AG09319 (cell line): ENCODE measurements around the gene HDAC6.

Experiments
- DNase-seq: peaks from one replicate; pipeline ENCODE4 v3.0.0-alpha.2; 2010; ENCODE audit warnings: low read depth; ENCODE audit errors: extremely low read depth
- TF ChIP-seq, protein P1 (sequence below): IDR thresholded peaks from 2 replicates; pipeline ENCODE4 v1.5.1; 2011; ENCODE audit warnings: low read depth, mild to moderate bottlenecking, inconsistent platforms, low read length, moderate library complexity

HDAC6 gene

DNA sequence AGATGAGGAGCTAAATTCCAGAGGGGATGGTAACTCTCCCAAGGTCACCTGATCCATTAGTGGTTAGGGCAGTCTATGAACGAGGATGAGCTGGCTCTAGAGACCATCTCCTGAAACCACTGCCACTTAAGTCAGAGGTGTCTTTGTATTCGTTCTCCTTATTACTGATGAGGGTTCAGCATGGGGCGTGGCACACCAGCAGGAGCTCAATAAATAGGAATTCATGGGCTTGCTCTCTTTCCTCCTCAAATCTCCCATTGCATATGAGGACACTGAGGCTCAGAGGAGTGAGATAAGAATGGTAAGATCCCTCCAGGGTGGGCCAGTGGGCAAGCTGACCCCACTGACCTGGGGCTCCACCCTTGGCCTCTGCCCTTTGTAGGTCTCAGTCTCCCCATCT lies 17.1 kb upstream of the HDAC6 start:
- DNase-seq: no peak

DNA sequence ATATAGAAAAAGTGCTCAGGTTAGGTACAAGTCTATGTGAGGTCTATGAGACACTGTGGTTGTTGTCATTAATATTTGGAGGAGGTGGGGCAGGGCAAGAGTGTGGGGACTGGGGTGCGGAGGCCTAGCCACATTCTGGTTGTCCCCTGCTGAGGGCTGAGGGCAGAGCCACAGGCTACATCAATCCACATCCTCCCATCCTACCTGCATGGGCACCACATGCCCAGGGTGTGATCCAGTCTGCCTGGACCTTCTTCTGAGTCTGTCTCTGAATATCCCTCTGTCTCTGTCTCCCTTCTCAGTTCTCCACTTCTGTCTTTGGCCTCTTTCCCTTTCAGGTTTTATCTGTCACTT lies 16.7 kb upstream of the HDAC6 start:
- DNase-seq: no peak
- TF ChIP-seq, protein P1, sequence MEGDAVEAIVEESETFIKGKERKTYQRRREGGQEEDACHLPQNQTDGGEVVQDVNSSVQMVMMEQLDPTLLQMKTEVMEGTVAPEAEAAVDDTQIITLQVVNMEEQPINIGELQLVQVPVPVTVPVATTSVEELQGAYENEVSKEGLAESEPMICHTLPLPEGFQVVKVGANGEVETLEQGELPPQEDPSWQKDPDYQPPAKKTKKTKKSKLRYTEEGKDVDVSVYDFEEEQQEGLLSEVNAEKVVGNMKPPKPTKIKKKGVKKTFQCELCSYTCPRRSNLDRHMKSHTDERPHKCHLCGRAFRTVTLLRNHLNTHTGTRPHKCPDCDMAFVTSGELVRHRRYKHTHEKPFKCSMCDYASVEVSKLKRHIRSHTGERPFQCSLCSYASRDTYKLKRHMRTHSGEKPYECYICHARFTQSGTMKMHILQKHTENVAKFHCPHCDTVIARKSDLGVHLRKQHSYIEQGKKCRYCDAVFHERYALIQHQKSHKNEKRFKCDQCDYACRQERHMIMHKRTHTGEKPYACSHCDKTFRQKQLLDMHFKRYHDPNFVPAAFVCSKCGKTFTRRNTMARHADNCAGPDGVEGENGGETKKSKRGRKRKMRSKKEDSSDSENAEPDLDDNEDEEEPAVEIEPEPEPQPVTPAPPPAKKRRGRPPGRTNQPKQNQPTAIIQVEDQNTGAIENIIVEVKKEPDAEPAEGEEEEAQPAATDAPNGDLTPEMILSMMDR: no peak

More for the DNA sequence above, 17.1 kb upstream of the HDAC6 start:
- TF ChIP-seq, protein P1: no peak

DNA sequence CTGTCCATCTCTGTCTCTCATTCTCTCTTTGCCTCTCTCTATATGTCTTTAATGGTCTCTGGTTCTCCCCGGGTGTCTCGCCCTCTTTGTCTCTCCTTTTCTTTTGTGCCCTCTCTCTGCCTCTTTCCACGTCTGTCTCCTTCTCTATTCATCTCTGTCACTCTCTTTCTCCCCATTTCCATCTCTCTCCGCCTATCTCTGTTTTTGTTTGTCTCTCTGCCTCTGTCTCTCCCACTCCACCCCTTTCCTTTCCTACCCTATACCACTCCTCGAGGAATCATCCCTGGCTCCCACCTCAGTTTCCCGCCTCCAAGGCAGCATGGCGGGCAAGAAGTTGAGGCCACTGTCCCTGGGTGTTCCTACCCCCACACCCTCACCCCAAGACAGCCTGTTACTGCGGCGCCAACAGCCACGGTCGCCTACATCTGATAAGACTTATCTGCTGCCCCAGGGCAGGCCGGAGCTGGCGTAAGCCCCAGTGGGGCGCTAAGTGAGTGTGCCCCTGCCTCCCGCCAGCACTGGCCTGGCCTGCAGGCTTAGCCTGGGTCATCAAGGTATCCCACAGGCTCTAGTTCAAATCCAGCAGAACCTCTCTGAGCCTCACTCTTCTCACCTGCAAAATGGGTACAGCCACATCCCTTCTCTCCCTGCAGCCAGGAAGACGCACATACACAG lies 16.2 kb upstream of the HDAC6 start:
- TF ChIP-seq, protein P1: no peak
- DNase-seq: no peak

DNA sequence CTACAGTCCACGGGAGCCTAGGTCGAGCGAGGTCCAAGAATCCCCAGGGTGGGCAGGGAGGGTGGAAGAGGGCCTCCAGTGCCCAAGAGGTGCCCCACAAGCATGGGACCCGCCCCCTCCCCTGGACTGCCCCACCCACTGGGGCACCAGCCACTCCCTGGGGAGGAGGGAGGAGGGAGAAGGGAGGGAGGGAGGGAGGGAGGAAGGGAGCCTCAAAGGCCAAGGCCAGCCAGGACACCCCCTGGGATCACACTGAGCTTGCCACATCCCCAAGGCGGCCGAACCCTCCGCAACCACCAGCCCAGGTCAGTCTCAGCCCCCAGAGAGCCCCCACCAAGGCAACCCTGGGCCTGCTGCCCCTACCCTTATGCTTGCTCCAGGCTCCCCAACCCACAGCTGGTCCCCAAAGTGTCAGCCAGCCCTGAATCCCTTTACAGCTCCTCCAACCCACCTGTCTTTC lies 15.5 kb upstream of the HDAC6 start, which contains the start of gene GATA1:
TSS of gene GATA1 (plus strand) at position 250 of the 460 bp plus-strand sequence. CDS start 4,520 bp downstream, outside the sequence.
- TF ChIP-seq, protein P1: no peak
- no peak for DNase-seq

GRCh38 chrX:48786825-48787504 lies 14.9 kb upstream of the HDAC6 start:
- no peak for DNase-seq
- TF ChIP-seq, protein P1: no peak

DNA sequence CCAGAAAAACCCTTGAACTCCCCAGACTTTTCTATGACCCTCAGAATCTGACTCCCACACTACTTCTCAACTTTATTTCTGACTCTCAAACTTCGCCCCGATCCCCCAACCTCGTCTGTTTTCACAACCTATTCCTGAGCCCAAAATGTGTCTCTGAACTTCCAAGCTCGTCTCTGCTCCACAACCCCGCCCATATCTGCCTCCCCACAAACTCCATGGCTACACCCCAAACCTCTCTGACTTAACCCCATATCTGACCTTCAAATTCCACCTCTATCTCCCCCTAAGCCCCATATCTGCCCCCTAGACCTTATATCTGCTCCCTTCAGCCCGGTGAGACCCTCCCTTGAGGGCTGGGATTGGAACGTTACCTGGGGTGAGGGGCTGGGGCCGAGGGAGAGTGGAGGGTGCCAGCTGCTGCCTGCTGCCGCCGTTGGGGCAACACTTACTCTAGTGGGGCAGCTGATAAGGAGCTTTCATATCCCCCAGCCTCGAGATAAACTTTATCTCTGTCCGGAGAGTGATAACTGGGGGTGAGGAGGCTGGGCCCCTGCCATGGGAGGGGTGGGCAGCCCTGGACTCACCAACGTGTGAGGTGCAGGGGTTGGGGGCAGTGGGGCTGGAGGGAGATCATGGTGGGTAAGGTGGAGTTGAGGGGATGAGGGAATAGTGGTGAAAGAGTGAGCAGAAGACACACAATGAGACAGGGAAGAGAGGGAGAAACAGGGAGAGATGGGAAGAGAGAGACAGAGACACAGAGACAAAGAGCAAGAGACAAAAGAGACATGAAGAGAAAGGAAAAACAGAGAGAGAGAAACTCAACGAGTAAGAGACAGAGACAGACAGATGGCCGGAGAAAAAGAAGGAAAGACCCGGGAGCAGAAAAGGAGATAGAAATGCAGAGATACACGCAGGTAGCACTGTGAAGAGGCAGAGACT lies 14.1 kb upstream of the HDAC6 start:
- no peak for DNase-seq
- TF ChIP-seq, protein P1: no peak
